H1 (cell line): ENCODE results near the gene MAPK8. TPM values are rescaled to one million over a fixed set of nuclear protein-coding genes. Genes with fewer than 3 reads are reported as not detected.

Source experiments
- FOSL1 ChIP-seq: IDR thresholded peaks from 2 replicates; pipeline ENCODE4 v1.6.1; 2011; ENCODE audit warnings: mild to moderate bottlenecking, low read depth, low read length, moderate library complexity; ENCODE audit not compliant: insufficient read depth
- HDAC6 ChIP-seq: IDR thresholded peaks from one replicate; pipeline ENCODE4 v1.7.1; 2012; ENCODE audit warnings: low read depth, mild to moderate bottlenecking, inconsistent platforms, low read length, moderate library complexity
- NRF1 ChIP-seq: IDR thresholded peaks from 2 replicates; pipeline ENCODE4 v1.6.1; 2011; ENCODE audit warnings: mild to moderate bottlenecking, low read depth, low read length, improper control_type of control experiment
- SIN3A ChIP-seq, 2 experiments: IDR thresholded peaks in 1 of 2; conservative IDR thresholded peaks in 1 of 2; 2 replicates each; pipeline ENCODE4 v1.6.1; 2011 to 2012; ENCODE audit warnings: low read length in 2 of 2, improper control_type of control experiment in 1 of 2, low read depth in 1 of 2, mild to moderate bottlenecking in 1 of 2
- SP1 ChIP-seq: IDR thresholded peaks from 2 replicates; pipeline ENCODE4 v1.6.1; 2011; ENCODE audit warnings: low read depth, low read length
- polyA plus RNA-seq, 7 experiments: library from polyadenylated mRNA; depleted of rRNA in 3 of 7; stranded (reverse) in 5 of 7; unstranded in 2 of 7; fragments of >200 nt in 5 of 7; fragments of 200-250 nt in 2 of 7; gene quantifications; 1 replicate in 5 of 7; 2 replicates in 1 of 7; 4 replicates in 1 of 7; pipeline versions ENCODE4 v1.2.1 to v1.2.3, GENCODE V29; 2011 to 2013; ENCODE audit warnings: missing spikeins in 2 of 7, mixed read lengths in 2 of 7
- total RNA-seq: library from RNA; stranded (reverse); fragmentation: NEBNext Ultra II Directional; extraction: Animal tissue kit (Norgen Biotek cat#: 25700); gene quantifications from 2 replicates; pipeline ENCODE4 v1.2.1, GENCODE V29; 2021
- TF ChIP-seq, protein P1 (sequence below): IDR thresholded peaks from 2 replicates; pipeline ENCODE4 v1.6.1; 2012; ENCODE audit warnings: inconsistent platforms

Gene MAPK8
- total and polyA plus RNA-seq, 2 of the 8 experiments (the other 6 are each of a cell fraction or from before 2014, with no cell fraction given): 23.3 to 71.3 TPM

DNA sequence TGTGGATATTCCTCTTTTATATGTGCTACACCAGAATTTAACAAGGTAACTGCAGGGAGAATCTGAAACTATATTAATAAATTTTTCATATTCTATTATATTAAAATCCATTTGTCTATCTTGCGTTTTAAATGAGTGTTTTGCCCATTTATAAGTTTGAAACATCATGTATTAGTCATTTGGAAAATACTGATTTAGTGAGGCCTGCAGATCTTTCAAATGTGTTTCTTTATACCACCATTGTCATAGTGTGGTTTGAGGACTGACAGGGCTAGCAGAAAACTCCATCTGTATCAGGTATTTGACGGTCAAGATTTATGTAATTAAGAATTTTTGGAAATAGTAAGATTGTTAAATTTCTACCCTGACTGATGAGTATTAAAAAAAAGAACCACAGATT is 29.3 kb downstream of the MAPK8 start (continued):
- TF ChIP-seq SIN3A (conservative IDR thresholded peaks at IDR 0.05 in 1 of 2, IDR thresholded peaks at IDR 0.05 in 1 of 2; ENCODE audit: low read depth in 1 of 2, low read length in 2 of 2) (no peak), FOSL1 (no peak), SP1 (no peak), HDAC6 (no peak), NRF1 (no peak)
- TF ChIP-seq, protein P1, sequence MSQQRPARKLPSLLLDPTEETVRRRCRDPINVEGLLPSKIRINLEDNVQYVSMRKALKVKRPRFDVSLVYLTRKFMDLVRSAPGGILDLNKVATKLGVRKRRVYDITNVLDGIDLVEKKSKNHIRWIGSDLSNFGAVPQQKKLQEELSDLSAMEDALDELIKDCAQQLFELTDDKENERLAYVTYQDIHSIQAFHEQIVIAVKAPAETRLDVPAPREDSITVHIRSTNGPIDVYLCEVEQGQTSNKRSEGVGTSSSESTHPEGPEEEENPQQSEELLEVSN: no peak
- TF ChIP-seq, all 59 proteins: peak for 0
